SW480 (cell line): ENCODE measurements around the gene DENND1A.
"Not testable (repeated sequence)": the region's sequence is repeated elsewhere in the genome, so short reads cannot be mapped to it uniquely, and the experiment has no call there.

Experiments used
- DNase-seq: peaks from one replicate; pipeline ENCODE4 v3.0.0-alpha.2; 2016; ENCODE audit warnings: low spot score

The DENND1A gene

DNA sequence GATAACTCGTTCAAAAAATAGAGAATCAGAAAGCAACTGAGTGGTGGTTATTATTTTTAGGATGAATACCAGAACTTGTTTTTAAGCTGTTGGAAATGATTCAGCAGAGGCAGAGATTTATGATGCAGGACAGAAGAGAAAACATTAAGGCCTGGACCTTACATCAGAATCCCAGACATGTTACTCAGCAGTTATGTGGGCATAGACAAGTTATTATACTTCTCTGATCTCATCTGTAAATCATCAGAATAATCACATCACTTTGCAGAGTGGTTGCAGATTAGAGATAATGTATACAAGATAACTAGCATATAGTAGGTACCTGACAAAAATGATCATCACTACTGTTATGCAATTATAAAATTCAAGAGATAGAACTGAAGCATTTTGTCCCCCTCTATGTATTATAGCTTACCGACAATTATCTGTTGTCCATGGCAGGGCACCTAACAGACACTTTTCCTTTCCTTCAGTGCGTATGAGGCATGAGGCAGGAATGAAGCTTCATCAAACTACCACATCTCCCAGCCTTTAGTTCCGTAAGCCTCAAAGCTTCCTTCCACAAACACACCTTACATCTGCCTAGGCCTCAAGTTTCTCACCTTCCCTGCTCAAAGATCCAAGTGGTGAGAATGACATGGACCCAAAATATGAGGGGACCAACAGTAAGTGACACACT, 165.9 kb downstream of the DENND1A start:
- no peak for DNase-seq

DNA sequence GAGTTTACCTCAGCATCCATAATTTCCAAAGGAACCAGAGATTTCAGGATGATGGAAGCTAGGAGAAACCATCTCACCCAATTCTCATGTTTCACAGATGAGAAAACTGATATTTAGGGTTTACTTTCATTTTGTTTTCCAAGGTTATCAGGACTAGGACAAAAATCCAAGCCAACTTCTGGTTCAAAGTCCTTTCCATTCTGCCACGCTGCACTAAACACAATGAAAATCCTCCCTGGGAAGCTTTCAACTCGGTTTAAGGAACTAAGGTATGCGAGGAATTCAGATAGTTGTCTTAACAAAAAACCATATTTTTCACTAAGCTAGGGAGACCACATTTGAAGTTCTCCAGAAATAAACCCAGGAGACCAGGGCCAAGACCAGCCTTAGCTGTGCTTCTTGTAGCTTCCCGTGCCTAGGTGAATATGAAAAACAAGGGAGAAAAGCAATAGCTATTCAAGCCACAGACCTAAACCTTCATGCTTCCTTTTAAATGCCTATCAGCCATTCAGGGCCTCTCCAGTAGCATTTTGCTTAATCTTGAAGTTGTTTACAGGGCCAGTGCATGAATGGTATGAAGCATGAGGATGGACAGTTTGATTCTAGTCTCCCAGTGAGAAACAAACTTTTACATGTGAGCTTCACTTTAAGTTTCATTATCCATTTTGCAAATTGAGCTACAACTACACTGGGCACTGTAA, 167.9 kb downstream of the DENND1A start:
- DNase-seq, result no peak

DNA sequence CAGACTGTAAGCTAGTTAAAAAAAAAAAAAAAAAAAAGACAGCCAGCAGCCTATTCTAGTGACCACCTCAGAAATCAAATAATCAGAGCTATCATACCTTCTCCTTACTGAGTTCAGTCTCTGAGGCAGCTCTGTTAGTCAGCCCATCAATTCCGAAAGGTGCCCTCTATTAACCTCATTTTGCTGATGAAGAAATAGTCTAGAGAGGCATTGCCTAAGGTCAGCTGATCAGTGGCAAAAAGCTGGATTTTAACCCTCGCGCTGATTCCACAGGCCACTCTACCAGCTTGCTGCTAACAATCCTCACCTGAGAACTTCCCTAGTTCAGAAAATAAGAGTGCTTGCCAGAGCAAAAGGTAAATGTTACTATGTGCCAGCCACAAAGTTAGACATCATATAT, 172.0 kb downstream of the DENND1A start:
- no peak for DNase-seq

DNA sequence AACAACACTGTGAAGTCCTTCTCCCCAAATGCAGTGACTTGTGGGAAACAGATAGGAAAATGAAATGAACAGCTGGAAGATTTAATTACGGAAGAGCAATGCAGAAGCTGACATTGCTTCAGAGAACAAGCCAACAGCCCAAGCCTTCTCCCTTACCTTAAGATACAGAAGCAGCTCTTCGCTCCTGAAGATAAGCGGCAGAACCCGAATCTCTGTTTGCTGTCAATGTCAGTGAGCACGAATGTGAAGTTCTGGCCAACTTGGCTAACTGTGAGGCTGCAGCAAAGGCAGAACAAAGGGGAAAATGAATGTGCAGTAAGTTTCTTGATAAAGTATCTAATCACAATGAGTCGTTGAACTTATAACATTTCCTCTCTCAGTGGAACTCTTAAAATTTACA, 172.4 kb downstream of the DENND1A start:
- DNase-seq, result no peak

DNA sequence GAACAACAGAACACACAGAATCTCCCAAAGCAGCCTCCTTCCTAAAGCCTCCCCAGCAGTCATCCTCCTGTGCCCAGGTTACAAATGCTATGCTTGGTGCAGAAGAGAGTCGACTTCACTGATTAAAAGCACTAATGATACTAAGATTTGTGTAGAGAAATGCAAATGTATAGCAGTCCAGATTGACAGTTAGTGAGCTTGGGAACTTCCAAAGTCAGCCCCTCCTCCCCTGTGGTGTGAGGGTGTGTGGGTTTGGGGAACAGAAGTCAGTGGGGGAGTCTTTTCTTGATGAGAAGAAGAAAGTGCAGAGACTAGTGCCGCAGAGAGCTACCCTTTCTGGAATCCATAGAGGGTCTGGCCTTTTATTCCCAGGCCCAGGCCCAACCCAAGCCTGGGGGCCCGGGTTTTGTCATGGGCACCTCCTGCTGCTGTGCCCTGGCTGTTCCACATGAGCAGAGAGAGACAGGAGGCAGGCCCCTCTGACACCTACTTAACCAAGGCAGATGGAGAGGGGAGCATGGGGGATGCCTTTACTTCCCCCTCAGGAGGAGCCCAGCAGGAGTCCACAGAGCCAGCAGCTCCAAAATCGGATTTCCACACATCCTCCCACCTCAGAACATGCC, 173.3 kb downstream of the DENND1A start:
- no peak for DNase-seq

DNA sequence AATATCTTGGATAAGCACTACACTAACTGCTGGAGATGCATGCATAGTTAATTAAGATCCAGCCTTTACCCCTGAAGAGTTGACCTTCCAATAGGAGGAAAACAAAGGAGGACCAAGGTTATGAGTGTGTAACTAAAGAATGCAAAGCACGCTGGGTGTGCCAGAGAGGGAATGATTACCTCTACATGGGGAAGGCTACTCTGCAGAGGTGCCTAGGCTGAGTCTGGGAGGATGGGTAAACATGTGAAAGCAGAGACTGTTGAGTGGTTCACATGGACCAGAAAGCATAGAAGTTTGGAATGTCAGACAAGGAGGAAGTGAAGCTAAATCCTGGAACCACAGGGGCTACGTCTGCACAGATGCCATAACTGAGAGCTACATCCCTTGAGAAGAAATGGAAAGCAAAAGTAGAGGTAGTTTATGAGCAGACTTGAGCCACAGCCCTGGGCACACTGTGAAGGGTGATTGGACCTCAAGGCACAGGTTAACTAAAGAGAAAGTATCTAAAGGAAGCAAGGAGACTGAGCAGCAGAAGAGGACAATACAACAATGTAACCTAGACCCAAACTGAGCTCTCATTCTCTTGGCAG, 176.2 kb downstream of the DENND1A start:
- no peak for DNase-seq

DNA sequence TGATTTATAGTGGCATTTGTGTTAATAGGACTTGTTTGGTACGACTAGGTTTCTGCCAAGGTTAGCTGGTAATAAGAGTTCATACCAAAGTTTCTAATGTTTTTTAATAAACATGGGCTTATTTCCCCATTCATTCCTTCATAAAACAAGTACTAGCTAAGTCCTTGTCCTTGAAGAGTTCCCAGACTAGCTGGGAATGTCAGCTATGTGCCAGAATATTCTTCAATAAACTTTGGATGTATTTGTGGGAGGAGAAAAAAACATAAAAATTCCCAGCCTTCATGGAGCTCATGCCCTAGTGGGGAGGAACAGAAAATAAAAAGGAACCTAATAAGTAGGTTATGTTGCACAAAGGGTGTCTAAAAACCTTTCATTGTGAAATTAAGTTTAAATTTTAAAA, 176.9 kb downstream of the DENND1A start:
- no peak for DNase-seq

DNA sequence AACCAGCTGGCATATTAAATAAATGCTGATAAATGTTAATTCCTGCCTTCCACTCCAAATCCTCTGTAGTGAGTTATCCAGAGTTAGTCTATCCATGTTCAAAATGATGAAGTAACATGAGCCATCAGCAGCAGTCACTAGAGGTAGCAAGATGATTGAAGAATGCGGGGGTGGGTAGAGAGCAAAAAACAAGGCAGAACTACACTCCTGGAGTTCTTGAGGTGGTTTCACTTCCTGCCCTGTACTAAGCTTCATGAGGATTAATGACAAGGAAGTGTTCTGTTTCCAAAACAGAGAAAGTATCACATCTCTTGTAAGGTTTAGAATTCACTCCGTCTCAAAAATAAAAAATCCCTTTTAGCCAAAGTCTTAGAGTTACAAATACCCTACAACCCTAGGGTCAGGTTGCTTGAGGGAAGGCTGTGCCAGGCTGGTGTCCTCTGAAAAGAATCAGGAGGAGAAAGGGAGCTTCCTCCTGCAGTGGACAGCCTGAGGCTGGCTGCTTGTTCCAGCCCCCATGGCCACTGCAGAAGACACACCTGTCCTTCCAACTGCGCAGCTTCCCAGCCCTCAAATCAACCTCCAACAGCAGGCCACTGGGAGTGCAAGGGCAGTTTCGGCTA, 180.2 kb downstream of the DENND1A start:
- no peak for DNase-seq

DNA sequence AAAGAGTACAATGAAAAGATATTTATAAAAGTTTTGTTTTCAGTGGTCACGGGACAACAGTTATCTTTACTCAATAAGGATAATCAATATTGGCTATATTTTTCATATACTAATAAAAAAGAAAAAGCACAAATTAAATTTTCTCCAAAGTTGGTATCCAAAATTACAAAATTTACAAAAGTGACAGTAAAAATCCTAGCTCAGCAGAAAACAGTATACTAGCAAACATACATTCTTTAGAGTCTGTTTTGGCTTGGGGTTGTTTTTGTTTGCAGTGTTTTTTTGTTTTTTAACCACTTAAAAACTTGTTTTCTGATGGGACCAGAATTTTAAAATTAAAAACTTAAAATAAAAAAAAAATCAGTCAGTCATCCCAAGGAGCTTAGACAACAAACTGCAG, 183.2 kb downstream of the DENND1A start:
- DNase-seq, result no peak

DNA sequence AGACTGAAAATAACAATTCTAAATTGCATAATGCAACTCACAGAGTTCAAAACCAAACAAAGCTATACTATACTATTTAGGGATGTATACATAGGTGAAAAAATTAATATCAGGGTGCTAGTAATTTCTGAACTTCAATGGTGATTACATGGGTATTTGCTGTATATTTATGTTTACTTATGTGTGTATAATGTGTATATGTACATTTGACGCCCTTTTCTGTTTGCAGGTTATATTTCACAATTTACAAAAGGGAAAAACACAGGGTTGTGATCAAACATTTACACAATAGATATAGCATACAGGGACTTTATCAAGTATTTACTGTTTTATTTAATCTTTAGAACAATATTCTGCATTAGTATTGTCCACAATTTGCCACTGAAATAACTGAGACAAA, 184.0 kb downstream of the DENND1A start:
- no peak for DNase-seq

DNA sequence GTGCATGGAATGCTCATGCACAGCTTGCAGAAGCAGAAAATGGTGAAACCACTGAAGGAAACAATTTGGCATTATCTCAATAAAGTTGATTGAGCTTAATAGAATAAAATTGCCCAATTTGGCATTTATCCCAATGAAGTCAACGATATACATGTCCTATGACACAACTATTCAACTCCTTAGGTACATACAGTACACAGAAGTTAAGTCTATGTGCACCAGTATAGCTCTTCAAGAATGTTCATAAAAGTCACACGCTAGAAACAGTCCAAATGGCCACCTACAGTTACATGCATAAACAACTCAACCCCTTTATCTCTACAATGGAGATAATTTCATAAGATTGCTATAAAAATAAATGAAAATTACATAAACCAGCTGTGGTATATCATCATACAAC, 184.5 kb downstream of the DENND1A start:
- DNase-seq, result no peak

DNA sequence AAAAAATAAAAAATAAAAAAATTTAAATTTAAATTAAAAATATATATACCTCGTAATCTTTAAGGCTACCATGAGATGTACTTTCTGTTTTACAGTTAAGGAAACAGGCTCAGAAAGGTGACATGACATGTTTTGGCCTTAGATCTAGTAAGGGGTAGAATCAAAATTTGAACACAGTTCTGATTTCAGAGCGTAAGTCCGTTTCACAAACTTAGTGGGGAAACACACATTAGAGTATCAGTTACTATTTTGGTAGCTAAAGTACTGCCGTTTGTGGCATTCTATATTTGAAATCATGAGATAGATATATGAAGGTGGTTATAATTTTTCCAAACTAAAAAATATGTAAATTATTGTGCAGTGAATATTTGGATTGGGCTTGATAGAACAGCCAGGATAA, 186.2 kb downstream of the DENND1A start:
- DNase-seq, result no peak

DNA sequence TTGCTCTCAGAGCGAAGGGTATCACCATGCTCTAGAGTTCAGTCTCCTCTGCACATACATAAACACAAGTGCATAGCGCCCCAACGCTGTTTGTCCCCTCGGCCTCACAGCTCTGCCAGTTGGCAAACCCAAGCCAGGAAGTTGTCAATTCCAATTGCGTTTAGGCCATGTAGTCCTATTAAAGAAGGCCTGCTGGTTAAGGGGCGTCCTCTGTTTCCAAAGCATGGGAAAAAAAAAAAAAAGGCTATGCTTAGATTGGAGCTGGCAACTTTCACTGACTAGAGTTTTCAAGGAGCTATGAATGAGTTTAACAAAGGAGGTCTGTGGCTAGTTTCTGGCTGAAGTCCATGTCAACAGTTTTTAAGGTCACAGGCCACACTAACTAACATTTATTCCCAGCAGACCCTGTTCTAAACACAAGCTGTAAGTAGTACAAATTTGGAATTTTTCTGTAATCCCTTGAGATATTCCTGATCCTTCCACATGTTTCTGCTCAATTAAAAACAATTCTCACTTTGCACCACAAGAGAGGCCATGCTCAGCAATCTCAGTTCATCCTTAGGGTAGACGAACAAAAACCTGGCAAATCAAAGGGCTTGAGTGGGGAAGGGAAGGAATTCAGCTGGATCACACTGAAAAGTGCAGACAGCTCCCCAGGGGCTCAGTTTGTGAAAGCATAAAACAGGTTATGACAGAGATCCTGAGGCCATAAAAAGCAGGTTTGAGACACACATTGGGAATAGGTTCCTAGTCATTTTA, 187.7 kb downstream of the DENND1A start:
- no peak for DNase-seq

DNA sequence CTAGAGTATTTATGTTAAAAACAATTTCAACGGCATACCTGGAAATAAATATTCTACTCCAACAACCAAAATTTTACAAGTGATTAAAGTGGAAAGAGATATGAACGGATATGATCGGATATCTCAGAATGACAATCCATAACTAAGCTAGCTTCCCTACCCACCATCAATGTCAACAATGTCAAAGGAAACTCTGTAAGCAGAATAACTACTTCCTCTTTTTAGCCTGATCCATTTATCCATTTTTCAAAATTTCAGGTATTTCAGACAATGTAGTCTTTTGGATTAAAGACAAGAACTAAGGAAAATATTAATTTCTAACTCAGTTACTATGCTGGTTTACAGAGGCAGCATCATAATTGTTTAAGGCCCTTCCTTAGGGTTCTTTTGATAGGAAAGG, 188.7 kb downstream of the DENND1A start:
- DNase-seq, result no peak

DNA sequence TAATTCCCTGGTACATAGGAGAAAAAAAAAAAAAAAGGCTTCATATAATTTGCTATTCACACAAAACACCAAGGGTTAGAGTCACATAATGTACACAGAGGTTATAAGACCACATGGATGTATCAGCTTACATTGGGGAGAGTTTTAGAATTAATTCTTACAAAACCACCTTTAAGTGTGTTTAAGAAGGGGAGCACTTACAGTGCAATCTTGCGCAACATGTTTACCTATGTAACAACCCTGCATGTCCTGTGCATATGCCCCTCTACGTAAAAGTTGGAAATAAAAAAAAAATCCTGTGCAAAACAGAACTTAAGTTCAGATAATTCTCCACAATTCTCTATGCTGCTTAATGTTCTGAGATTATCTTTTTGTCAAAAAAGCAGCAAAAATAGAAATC, 190.0 kb downstream of the DENND1A start:
- DNase-seq, result no peak

DNA sequence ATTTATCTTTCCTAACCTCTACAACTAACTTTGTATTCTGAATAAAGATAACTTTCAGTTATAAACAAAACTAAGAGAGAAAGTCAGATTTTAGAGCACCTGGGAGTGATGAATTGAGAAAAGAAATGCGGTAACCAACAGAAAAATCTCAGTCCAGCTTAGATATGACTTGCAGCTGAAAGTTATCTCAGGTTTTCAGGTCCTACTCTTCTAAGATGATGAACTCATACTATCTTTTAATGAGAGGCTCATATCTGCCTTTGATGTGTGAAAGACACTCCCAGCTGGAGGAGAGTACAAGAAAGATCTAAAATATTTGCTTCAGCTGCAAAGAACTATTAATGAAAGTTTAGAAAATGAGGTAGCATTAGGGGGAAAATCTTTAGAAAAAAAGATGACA, 190.5 kb downstream of the DENND1A start:
- DNase-seq, result no peak

DNA sequence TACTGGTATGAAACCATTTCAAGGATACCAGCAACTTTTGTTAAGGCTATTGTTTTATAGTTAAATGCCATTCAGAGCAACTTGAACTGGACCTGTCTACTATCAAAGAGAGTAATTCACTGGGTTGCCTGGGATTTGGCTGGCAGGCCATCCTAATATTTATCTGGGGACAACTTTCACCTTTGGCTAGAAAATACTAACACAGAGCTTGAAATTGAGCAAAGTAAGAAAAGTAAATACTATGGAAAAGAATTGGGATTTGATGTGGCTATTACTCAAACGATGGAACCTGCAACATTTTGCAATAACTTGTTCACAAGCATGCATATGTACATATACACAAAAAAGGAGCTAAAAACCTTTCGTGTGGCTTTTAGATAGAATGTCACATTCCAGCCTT, 191.3 kb downstream of the DENND1A start:
- DNase-seq, result no peak

DNA sequence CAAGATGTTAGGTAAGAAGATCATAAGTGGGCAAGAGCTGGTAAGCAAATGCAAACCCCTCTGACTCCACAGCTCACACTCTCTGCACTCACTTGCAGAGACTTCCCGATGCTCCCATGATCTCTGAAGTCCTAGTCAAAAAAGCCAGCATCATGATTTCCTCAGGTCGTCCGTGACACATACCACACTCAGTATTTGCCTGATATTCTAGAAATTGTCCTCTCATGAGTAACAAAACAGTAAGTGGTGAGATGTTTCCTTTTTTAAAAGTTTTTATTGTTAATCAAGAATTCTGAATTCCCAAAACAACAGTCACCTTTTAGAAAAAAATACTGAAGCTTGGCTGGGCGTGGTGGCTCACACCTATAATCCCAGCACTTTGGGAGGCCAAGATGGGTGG, 194.6 kb downstream of the DENND1A start:
- no peak for DNase-seq

DNA sequence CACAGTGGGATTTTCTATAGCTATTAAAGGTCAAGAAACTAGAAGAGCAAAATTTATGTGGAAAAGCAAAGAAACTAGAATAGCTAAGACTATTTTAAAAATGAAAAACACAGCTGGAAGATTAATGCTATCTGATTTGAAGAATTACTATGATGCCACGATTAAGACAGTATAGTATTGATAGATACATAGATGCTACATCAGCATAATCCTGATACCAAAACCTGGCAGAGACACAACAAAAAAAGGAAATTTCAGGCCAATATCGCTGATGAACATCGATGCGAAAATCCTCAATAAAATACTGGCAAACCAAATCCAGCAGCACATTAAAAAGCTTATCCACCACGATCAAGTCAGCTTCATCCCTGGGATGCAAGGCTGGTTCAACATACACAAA, 201.4 kb downstream of the DENND1A start:
- not testable (repeated sequence) for DNase-seq

DNA sequence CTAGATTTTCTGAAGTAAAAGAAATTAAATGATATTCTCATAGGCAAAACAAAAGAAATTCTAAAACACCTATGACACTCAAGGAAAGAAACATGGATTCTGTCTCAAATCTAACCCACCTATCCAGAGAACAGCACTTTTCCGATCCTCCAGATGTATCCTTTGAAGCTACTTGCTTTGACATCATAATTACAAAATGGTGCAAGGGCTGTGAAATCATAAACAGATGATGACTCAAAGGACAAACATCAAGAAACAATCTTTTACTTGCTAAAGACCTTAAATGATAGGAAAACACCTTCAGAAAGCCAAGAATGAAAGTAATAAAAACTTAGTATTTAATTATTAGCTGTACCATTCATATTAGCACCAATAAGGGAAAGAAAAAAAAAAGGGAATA, 202.6 kb downstream of the DENND1A start:
- DNase-seq, result peak; percentile 20

DNA sequence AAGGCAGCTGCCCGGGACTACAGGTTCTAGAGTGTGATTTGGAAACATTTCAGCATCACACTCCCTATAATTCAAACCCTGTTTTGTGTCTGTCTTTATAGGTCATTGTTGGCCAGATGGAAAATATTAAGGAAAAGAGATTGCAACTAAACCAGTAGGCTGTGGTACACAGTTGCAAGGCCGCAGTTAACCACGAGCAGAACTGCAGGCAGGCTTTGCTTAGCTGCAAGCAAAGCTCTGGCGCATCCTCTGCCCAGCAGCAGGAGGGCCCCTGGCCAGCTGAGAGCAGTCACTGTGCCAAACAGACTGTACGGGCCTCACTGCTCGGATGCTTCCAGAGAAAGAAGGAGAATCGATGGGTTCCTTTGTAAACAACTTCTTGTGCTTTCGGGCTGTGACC, 204.5 kb downstream of the DENND1A start:
- no peak for DNase-seq

DNA sequence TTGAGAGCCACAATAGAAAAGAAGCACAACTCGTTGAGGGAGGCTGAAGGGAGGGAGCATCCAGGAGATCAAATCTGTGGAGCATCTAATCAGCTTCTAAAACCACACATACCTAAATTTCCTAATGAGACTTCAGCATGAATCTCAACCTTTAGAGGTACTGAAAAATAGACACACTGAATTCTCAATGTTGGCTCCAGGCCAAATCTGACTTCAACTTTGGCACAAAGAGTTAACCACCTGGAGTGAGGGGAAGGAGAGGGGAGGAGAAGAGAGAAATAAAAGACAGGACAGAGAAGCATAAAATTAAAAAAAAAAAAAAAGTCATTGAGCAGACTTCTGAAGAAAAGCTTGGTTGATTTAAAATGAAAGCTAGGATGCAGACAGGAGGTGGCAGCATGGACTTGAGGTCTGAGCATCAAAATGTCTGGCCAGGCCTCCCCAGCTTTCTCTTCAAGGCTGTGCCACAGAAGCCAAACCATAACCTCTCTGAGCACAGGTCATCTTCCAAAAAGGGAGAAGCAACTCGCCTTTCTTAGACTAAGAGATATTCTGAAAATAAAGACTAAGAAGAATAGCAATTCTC, 205.6 kb downstream of the DENND1A start:
- no peak for DNase-seq
